ENCODE measurements around the gene BRCA2.

Gene BRCA2, protein sequence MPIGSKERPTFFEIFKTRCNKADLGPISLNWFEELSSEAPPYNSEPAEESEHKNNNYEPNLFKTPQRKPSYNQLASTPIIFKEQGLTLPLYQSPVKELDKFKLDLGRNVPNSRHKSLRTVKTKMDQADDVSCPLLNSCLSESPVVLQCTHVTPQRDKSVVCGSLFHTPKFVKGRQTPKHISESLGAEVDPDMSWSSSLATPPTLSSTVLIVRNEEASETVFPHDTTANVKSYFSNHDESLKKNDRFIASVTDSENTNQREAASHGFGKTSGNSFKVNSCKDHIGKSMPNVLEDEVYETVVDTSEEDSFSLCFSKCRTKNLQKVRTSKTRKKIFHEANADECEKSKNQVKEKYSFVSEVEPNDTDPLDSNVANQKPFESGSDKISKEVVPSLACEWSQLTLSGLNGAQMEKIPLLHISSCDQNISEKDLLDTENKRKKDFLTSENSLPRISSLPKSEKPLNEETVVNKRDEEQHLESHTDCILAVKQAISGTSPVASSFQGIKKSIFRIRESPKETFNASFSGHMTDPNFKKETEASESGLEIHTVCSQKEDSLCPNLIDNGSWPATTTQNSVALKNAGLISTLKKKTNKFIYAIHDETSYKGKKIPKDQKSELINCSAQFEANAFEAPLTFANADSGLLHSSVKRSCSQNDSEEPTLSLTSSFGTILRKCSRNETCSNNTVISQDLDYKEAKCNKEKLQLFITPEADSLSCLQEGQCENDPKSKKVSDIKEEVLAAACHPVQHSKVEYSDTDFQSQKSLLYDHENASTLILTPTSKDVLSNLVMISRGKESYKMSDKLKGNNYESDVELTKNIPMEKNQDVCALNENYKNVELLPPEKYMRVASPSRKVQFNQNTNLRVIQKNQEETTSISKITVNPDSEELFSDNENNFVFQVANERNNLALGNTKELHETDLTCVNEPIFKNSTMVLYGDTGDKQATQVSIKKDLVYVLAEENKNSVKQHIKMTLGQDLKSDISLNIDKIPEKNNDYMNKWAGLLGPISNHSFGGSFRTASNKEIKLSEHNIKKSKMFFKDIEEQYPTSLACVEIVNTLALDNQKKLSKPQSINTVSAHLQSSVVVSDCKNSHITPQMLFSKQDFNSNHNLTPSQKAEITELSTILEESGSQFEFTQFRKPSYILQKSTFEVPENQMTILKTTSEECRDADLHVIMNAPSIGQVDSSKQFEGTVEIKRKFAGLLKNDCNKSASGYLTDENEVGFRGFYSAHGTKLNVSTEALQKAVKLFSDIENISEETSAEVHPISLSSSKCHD (N-terminal part only)

DNA sequence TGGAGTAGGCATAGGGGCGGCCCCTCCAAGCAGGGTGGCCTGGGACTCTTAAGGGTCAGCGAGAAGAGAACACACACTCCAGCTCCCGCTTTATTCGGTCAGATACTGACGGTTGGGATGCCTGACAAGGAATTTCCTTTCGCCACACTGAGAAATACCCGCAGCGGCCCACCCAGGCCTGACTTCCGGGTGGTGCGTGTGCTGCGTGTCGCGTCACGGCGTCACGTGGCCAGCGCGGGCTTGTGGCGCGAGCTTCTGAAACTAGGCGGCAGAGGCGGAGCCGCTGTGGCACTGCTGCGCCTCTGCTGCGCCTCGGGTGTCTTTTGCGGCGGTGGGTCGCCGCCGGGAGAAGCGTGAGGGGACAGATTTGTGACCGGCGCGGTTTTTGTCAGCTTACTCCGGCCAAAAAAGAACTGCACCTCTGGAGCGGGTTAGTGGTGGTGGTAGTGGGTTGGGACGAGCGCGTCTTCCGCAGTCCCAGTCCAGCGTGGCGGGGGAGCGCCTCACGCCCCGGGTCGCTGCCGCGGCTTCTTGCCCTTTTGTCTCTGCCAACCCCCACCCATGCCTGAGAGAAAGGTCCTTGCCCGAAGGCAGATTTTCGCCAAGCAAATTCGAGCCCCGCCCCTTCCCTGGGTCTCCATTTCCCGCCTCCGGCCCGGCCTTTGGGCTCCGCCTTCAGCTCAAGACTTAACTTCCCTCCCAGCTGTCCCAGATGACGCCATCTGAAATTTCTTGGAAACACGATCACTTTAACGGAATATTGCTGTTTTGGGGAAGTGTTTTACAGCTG, at the start of gene BRCA2, which contains the start of gene ZAR1L:
Gene BRCA2, plus strand, starts transcription at position 271 of the 790 bp plus-strand sequence. CDS start 953 bp downstream, outside the sequence.
Gene ZAR1L, minus strand, starts transcription at position 126 of the 790 bp plus-strand sequence. CDS start 3,438 bp downstream, outside the sequence.
- DNase-seq: peak; percentile 58

DNA sequence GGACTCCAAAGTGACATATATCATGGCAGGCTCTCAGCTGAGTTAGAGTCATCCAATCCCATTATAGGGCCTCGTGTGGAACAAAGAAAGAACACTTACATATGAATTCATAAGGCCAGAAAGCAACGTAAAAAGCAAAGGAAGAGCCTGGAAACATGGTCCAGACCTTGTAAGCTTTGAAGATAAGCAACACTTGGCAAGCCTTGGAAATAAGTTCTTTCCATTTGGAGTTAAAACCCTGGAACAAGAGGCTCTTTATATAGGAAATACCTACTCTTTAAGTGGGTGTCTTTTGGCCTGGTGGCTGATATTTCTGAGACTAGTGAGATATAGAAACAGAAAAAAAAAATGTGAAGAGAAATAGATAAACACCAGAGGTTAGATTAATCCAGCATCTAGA, 49.6 kb upstream of the BRCA2 start:
- no peak for DNase-seq

DNA sequence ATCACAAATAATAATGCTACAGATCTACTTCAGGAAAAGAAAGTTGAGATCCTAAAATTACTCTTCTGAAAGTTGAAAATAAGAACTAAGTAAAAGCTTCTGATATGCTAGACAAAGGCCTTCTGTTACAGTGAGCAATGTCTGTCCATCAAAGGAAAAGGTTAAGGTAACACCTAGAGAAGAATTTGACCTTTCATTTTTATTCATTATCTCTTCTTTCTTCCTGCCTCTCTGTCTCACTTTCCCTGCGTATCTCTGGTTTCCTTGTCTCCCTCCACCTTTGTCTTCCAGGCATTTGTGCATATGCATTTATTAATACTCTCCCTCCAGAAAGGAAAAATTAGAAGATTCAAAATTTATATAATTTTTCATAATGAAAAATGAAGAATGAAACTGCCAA, 49.2 kb upstream of the BRCA2 start:
- no peak for DNase-seq

DNA sequence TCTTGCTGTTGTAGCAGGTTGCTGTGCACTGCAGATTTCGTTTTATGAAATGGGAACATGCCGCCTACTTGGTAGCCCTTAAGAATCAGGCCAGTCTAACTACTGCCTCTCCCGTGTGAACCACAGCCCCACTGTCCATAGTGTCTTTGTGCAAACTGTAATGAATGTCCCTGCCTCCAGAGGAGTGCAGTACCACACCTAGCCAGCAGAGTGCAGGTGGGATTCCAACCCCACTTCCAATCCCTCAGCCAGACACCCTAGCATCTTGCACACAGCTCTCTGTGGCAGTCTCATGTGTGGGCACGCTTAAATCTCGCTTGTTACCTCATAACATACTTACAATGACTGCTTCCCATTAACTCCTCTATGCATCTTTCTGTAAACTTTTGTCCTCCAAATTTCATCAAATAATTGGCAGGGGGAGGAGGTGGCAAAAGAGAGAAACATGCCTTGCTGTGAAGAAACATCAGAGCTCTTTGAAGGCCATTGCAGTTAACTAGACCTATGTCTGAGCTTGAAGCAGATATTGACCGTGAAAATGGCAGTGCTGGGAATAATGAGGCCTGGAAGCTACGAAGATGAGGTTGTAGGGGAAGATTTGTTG, 47.4 kb upstream of the BRCA2 start:
- no peak for DNase-seq

DNA sequence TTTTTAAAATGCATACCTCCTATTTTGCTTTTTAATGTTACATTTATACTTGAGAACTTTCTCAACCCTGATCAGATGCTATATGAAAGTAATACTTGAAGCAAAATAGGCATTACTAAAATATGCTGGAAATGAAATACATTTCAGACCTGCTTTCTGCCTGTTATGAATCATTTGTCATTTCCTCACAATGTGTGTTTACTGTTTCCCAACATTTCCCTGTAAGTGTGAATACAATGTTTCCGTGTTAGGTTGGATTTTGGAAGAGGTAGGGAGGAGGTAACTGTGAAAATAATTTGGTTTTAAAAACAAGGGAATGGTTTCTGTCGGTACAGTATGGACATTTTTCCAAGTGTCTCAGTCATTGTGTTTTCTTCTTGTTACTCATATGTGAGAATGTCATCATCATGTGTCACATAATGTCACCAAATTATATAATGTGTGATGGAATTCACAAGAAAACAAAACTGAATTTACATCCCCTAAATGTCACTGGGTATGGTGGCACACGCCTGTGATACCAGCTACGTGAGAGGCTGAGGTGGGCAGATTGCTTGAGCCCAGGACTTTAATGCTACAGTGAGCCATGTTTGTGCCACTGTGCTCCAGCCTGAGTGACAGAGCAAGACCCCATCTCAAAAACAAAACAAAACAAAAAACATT, 43.2 kb upstream of the BRCA2 start:
- no peak for DNase-seq

DNA sequence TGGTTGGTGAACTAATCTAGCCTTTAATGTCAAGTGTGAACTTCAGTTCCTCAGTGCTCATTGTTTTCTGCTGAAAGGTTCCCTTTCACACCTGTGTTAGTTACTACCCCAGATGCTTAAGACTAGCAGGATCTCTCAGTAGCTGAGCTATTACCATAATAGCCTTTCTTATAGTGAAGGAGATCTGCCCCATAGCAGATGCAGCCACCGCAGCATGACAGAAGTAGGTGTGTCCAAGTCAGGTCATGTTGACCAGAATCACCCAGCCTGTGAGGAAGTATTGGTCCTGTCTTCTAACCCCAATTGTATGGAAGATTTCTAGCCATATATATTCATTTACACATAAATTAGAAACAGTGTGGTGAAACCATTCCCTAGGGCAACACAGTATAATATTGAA, 37.5 kb upstream of the BRCA2 start:
- DNase-seq: no peak

DNA sequence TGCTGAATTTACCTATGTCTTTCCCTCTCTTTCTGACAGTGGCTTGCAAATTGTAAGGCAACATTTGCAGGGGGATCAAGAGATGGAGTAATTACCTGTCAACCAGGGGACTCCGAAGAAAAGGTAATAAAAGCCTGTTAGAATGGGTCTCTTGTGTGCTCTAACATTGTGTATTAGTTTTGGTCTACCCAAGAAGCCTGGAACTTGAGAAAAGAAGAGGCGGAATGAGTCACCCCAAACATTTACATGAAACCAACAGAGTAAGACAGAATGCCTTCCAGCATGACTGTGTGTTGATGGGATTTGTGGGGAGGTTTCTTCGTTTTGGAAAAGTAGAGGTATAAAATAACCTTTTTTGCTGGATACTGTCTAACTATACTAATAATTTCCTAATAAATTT, 36.9 kb upstream of the BRCA2 start:
- DNase-seq: no peak

DNA sequence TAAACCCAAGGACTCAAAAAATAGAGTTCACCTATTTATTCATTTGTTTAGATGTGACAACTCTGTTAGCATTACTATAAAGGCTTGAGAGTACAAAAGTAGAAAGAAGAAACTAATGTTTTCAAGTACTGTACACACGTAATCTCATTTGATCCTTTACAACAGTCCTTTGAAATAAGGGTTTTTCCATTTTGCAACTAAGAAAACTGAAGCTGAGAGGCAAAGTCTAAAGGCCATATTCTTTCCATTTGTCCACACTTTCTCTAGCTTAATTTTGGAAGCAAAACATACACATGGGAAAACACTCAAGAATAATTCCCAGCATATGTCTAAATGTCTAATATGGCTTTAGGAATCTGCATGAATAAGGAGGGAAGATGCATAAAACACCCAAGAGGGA, 34.2 kb upstream of the BRCA2 start:
- no peak for DNase-seq

DNA sequence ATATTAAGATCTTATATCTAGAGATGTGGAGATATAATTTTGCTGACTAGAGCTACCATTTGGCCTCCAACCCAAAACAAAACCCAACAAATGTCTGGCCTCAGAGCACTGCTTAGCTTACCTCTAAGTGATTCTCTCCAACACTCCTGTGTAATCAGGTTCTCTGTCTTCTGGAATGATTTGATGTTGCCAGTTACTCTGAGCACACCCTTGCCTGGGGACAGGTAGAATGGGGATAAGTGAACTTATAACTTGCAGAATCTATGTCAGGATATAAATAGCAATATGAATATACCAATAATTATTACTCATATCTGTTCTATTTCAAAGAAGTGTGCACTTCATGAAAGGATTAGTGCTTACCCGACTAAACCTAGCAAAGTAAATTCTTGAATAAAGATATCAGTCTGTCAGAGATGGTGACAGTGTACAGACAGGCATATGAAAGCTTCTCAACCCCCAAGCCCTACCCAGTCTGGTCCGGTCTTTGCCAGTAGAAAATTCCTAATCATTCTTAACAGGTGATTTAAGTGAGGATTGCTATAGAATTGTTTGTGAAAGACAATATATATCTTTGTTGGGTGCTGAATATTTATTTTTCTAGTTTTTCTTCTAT, 33.1 kb upstream of the BRCA2 start:
- no peak for DNase-seq

DNA sequence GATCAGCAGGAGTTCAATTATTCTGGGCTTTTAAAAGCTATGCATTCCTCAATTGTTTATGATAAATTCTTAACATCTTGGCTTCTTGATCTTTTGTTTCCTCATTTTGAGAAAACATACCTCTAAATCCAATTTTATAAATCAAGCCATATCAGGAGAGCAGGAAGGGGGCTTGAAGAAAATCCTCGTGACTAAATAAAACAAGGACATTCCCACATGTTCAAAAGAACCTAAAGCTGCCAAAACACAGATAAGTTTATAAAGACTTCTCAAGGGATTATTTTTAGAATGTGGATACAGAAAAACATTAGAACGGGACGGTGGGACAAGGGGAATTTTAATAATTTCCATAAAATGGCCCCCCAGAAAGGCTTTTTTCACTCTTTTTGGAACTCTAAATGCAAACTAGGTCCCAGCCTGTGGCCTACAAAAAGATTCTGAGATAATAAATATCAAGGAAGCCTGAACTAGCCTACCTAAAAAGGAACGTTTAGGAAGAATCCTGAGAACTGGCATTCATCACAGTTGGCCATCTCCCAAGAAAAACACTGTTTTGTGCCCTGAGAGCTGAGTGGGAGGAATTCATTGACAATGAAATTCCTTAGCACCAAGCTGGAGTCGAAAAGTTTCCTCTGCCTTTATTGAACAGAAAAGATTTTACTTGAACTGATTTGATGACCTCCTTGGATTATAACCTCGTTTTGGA, 30.2 kb upstream of the BRCA2 start:
- DNase-seq: no peak

DNA sequence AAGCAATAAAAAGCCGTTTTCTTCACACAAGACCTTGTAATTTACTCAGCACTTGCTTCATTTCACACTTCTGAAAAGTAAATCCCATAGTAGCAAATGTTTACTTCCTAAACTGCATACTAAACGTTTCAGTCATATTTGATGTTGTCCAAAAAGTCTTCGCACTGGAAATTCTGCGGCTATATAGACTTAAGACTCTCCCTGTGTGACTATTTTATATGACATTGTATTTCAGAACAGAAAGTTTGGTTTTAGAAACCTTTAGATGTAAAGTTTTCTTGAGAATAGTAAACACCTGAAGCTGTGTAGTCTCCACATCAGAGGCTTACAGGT, 29.7 kb upstream of the BRCA2 start:
- no peak for DNase-seq

DNA sequence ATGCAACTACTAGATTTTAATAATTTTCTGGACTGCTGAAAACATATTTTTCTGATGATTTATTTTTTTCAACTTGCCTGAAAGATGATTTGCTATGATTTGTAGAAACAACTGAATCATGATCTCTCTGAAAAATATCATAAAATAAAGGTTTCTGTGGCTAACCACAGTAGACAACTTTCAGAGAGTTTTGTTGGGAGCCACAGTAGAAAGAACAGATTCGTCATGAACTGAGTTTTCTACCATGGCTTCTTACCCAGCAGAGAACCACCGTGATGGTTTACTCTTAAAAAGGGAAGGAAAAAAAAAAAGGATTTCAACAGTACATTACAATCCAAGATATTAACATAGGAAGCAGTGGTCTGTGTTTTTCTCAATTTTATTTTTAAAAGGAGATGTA, 18.1 kb upstream of the BRCA2 start:
- no peak for DNase-seq

DNA sequence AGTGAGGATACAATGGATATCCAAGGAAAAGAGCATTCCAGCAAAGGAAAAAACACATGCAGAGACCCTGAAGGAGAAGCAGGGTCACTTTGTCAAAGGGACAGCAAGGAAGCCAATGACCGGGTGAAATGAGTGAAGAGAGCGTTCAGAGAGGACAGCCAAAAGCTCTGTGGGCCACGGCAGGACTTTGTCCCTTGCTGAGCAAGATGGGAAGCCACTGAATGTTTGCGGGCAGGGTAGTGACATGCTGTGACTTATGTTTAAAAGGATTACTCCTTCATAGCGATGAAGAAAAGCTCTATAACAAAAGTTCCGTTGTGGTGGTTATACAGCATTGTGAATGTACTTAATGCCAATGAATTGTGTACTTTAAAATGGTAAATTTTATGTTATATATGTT, 16.6 kb upstream of the BRCA2 start:
- DNase-seq: no peak

DNA sequence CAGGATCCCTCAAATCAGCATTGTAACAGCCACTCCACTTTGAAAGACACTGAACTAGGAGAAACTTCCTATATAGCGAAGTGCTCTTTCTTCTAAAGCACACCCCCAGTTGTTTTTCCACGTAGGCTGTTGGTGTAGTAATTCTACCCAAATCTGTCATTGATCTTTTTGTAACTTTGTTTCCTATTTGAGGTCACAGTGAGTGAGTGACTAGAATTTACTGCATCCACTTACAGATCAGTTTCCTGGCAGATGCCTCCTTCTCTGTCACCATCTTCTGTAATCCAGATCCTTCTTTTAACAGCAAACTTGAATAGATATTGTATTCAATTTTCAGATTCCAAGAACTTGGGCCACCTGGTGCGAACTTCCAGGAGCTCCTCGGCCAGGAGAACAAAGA, 15.4 kb upstream of the BRCA2 start:
- DNase-seq: no peak

DNA sequence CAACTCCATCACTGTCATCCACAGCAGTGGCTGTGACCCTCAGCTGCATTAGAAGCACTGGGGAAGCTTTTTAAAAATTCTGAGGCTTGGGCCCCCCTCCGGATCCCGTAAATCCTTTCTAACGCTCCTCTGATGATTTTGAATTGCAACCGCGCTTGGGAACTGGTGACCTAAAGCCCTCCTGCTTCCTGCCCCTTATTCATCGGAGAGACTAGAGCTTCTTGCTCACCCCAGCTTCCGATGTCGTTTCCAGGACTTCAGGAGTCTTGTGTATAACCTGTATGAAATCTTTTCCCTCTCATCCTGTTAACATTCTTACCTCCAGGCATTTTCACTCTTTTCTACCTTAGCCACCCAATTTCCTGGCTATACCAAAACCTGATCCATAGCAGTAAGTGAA, 14.9 kb upstream of the BRCA2 start:
- DNase-seq: no peak

DNA sequence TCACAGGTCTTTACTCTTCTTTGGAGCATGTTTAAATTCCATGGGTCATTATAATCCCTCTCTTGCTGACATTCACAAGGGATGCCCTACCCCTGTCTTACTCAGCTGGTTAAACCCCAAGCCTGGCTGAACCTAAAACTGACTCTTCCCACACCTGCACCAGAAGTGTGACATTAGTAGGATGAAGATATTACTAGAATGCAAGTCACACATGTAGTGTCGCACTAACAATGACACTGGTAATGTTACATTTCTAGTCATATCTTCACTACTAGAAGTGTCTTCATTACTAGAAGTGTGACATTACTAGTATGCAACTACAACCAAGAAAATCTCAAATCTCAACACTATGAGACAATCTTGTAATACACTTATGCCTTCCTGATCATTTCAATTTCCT, 14.4 kb upstream of the BRCA2 start:
- DNase-seq: no peak

DNA sequence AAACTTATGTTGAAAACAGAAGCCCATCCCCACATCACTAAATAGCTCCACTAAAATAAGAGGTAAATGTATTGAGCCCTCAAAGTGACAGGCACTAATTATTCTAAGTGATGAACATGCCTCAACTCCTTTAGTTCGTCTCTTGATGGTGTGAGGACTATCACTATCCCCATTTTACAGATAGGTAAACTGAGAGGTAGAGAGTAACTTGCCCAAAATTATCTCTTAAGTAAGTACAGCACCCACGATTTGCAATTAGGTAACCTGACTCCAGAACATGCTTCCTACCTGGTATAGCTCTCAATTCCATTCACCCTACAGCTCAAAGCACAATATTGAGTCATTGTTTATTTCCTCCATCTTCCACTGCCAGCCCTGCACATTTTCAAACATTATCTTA, 12.8 kb upstream of the BRCA2 start:
- no peak for DNase-seq

DNA sequence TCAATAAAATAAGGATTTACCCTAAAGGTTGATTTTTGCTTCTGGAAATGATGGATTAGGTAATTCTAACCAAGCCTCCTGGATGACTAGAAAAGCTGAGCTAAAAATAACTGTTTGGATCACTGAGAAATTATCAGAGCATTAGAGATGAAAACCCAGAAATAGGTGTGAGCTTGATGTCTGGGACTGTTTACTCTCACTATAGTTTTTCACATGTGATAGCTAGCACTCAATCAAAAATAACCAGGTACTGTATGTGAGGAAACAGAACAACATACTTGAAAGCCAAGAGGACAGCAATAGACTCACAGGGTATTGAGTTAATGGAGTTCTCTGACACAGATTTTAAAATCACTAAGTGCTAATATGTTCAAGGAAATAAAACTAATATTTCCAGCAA, 9.7 kb upstream of the BRCA2 start:
- no peak for DNase-seq

DNA sequence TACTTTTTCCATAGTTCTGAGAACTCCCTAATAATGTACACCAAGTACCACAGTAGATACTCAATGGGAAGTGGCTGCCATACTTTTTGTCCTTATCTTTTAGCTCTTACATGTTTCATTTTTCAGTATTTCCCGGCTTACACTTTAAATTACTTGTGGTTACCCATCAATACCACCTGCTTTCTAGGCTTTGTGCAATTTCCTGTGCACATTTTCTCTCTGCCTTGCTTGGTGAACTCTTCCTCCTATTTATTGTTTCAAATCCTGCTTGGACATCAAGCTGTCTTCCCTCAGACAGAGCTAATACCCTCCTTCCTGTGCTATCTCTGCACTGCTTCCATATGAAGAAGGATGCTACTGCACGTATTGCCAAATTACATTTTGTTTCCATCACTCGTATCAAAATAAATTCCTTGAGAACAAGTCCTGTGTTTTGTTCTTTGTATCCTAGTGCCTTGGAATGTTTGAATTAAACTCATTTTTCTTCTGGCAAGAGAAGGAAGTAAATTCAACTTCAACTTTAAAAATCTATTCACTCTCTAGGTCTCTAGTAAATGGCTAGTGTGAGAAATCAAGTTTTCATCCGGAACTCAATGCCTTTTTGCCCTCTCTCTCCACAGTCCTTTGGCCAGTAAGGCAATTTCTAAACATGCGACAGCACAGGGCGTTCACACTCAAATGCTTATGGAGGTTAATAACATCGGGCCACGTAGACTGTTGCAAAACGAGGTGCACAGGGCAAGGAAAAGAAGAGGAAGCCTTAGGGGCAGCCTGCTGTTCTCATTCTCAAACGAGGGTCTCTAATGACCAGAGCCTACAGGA, 5.8 kb upstream of the BRCA2 start:
- DNase-seq: no peak
